ENCODE results near the gene MYCBPAP. TPM values are rescaled to one million over a fixed set of nuclear protein-coding genes. Genes with fewer than 3 reads are reported as not detected.

Gene MYCBPAP
- total RNA-seq, 4 donors from 2014 or later: 1.3 to 1.8 TPM; not detected in 2

- TF ChIP-seq CTCF (IDR thresholded peaks at IDR 0.05; ENCODE audit: low read depth): no peak
These were observed 34.8 kb downstream of the MYCBPAP start for GRCh38 chr17:50542795-50543774.

GRCh38 chr17:50544516-50544915 lies 36.3 kb downstream of the MYCBPAP start:
- no peak for TF ChIP-seq CTCF (IDR thresholded peaks at IDR 0.05; ENCODE audit: low read depth)

GRCh38 chr17:50545311-50545710 lies 37.1 kb downstream of the MYCBPAP start:
- TF ChIP-seq CTCF (IDR thresholded peaks at IDR 0.05; ENCODE audit: low read depth): no peak

GRCh38 chr17:50546701-50547034 lies 38.4 kb downstream of the MYCBPAP start:
- no peak for TF ChIP-seq CTCF (IDR thresholded peaks at IDR 0.05; ENCODE audit: low read depth)

GRCh38 chr17:50547035-50547735 lies 38.9 kb downstream of the MYCBPAP start, which contains the start of gene SPATA20:
SPATA20 (plus strand) TSS chr17:50547174; CDS start chr17:50547209, 35 bp downstream.
- TF ChIP-seq CTCF (IDR thresholded peaks at IDR 0.05; ENCODE audit: low read depth): no peak

- no peak for TF ChIP-seq CTCF (IDR thresholded peaks at IDR 0.05; ENCODE audit: low read depth)
These were observed 39.5 kb downstream of the MYCBPAP start for GRCh38 chr17:50547736-50548083.

- TF ChIP-seq CTCF (IDR thresholded peaks at IDR 0.05; ENCODE audit: low read depth): no peak
These were observed 40.6 kb downstream of the MYCBPAP start for GRCh38 chr17:50548831-50549230.

Measured in subcutaneous adipose tissue (tissue), 4 donors.